Hippocampal formation (tissue), 2 donors: ENCODE data around the gene MEIS1.

Experiments
- DNase-seq, 2 donors: peaks; one replicate each; lab custom pipeline; 2025; lab: John Stamatoyannopoulos, UW

MEIS1 gene

DNA sequence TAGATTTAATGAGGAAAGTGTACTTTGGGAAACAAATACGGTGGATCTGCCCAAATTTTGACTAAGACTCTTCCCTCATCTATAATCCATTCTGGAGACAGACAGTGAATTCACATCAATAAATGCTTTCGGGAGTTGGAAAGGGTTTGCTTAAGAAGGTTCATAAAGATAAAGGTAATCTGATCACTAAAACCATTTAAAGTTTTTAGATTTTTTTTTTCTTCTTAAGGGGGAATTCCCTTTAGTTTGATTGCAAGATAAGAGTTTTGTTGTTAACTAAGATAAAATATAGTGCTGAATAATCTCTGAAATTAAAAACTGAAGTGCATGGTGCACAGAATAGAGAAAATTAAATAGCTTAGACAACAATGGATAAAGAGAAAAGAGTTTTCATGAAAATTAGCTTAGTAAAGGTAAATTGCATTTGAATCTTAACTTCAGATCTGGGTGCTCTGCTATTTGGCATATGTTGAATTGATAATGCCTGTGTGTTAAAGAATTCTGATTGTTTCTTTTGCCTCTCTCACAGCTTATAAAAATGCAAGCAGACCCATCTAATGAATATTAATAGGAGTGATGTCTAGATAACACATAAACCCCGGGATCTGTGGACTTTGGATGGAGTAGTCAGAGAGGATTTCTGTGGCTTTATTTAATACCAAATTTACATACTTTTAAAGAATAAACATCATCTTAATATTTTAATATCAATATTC lies 100.8 kb downstream of the MEIS1 start:
- DNase-seq: no peak

DNA sequence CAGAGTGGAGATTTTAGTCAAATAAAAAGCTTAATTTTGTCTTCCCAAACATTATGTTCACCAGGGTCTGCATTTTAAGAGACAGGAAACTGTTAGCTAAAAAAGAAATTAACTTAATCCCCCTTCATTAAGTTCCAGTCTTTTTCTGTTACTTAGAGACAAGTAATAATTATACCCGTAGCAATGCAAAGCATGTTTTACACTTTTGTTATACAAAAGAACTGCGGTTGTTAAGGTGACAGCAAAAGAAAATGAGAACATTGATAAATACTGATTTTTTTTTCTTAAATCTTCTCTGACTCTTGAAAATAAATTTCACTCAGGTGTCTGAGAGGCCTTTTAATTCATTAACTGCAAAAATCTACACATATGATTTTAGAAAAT lies 101.4 kb downstream of the MEIS1 start:
- no peak for DNase-seq

DNA sequence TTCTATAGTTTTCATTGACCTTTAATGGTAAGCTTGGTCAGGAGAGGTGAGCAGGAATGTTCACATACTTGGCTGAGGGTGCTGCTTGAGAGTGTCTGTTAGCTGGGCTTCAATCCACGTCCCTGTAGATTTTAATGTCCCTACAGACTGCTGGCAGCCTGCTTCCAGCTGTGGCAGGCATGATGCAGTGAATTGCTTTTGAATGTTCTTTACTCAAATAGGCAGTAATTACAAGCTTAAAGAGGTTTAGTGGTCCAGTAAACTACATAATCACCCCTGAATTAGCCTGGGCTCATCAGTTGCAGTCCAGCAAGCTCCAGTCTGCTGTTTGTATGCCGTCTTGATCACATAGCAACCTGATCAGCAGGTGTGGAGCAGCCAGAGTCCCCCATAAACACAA lies 102.1 kb downstream of the MEIS1 start:
- no peak for DNase-seq

DNA sequence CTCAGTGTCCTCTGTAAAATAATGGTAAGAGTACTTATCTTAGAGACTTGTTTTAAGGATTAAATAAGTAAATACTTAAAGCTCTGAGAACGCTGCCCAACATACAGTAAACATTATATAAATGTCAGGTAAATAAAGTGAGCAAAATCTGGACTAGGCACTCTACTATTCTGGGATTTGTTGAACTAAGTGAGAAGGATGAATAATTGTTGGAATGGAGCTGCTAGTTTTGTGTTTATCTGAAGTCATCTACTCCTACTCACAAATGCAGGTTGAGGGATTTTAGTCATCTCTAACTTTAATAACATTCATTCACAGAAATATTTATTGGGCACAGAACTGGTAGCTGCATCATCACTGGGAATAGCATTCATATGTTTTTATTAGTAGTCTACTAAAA lies 103.4 kb downstream of the MEIS1 start:
- no peak for DNase-seq

DNA sequence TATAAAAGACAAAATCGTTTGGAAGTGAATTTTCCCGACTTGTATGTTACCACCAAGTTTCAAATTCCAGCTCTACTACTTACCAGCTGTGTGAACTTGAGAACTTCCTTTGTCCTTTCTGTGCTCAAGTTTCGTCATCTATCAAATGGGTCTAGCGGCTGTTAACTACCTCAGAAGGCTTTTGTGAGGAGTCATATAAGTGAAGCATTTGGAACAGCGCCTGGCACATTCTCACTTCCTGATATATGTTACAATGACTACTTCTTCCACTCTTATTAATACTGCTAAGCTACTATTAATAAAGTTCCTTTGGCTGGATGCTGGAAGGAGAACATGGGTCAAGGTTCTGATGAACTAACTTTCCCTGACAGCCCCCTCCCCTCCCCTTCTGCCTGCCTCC lies 104.5 kb downstream of the MEIS1 start:
- no peak for DNase-seq

DNA sequence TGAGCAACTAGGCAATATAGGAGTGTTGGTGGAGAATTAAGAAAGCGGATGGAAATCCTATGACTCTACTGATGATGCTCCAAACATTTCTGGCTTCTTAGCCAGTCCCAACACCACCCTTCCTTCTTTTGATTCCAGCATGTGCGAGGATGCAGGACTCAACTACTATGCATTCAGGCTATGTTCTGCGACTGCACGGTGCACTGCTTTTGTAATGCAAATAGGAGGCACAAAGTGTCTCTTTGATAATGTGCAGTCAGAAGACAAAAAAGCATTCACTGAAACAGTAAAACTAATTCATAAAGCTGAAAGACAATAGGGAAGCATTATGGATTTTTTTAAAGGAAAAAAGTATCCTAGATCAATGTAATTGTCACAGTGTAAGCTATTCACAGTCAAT lies 106.7 kb downstream of the MEIS1 start:
- peak; percentile 67 to 88 for DNase-seq

DNA sequence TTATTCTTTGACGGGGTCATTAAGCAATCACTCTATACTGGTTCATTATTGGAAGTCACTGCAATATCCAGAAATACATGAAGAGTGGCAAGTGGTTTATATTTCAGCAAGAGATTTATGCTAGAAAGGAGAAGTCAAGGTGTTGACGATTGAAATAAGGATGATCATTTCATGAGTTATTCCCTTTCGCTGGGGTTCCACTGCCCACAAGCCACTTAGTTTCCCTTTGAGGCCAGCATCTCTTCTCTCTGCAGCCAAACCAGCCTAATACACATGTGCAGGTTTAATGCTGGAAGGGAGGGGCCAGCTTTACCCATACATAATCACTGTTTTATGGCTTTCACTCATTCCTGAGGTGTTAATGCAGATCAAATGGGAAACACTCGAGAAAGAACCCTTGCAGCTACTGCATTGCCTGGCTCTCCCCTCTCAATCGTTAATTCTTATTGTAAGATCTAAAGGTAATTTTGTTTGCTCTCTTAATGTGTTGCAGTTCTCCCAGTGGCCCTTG lies 108.4 kb downstream of the MEIS1 start:
- no peak for DNase-seq

DNA sequence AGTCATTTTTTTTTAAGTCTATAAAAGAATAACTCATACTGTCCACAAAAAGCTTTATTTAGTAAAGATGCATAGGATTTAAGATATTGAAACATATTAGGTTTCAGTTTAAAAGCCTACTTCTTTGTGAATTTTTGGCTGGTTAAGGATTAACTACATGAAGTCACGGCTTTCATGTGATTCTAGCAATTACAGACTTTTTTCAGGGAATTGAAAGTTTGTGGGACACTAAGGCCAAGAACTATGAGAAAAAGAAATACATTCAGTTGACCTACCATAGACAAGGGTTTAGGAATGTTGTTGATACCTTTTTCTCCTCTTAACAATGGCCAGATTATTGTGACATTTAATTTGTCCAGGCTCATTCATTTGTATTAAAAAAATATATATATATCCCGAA lies 109.3 kb downstream of the MEIS1 start:
- no peak for DNase-seq

DNA sequence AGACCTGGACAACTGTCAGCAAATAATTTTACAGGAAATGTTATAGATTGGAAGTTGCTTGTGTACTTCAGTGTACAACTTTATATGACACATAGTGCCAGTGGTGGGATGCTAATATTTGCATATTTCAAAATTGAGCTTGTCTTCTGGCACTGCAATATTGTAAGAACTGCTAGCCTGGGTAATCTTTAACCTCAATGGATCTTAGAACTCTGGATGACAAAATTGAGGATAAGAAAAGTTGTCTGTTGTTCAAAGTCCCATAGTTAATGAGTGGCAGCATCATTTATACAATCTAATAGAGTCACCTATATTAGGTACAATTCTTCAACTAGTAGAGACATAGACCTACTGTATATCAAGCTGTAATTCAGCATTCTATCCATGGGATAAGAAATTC lies 110.3 kb downstream of the MEIS1 start:
- DNase-seq: no peak

DNA sequence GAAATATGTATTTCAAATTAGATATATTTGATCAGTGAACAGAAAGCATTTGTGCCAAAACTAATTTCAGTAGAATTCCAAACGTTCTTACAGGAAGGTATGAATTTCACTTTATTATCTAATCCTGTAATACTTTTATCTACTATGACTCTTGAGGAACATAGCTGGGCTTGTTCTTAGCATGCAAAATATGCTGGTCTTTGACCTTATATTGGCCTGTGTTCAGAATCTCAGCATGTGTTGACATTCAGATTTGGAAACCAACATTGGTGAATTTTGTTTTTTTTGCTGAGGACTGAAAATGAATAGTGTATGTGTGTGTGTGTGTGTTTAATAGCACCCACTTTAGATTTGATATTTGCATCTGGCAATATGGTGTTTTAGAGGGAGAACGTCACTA lies 112.2 kb downstream of the MEIS1 start:
- no peak for DNase-seq

DNA sequence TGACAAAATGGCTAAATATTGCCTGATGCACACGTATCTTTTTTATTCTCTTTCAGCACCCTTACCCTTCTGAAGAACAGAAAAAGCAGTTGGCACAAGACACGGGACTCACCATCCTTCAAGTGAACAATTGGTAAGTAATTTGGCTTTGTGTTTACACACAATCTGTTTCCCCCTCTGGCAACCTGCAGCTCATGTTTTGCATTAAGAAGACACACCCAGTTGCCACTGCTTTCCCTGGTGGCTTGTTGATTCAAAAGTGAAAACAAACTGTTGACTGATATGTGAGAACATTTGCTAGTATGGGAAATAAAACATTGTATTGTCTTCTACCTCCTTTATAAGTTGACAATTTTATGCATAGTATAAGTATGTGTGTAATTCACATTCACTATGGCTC lies 113.0 kb downstream of the MEIS1 start:
- DNase-seq: no peak

DNA sequence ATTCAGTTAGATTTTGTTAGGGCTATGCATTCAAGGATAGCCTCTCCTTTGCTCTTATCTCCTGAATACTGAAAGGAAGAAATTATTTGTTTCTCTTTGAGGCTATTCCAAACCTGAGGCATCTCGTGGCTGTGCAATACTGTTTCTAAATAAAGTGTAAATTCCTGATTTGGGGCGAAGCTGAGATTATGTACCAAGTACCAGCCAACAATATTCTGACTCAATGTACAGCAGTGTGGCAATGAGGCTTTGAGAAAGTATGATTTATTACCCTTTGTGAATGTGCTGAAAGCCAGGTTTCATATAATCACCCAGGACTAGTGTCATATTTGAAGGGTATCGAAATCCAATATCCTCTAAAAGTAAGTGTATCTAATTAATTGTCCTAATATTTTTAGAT lies 113.5 kb downstream of the MEIS1 start:
- no peak for DNase-seq

DNA sequence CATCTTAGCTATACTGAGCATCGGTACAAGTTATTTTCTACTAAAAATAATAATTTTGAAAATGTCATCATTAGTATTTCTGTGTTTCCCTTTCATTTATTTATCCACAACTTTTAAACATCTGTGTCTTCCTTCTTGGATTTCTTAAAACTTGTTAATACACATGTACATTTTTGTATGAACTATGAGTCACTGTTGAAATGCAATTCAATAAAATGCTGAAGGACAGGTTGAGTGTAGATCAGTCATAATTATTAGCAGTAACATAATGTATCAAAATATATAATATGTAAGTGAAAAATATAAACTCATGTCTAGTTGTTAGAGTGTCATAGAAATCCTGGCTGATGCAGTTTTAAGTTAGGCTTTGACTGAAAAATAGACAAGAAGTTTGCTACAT lies 115.9 kb downstream of the MEIS1 start:
- no peak for DNase-seq

DNA sequence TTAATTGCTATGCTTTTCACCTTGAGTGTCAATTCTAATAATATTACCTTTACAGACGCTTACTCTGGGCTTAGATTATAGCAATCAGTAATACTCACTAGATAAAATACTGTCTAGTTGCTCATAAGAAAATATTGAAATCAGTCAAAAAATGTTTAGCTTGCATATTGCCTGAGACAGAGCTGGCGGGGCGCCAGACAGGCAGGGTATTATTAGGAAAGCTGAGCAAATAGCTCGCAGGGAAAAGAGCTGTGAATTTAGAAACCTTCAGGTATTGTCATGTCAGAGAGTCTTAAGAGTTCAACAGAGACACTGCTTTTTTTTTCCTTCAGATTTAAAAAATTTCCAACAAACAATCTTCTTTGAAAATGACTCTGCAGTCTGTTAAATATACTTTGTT lies 118.4 kb downstream of the MEIS1 start:
- DNase-seq: no peak

DNA sequence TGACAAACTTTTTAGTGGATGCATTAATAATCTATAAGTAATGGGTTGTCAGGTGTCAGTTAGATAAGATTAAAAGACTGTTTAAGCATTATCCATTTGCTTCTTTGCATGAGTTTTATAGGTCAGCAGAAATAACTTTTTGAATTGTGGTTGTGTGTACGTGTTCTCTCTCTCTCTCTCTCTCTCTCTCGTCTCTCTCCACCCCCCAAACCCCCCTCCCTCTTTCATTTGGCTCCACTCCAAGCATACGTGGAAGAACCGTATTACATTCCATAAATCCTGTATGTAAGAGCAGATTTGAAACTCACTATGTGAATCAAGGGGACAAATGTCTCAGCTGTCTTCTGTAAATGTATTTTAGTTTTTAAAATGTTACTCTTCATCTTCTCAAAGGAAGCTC lies 120.2 kb downstream of the MEIS1 start:
- DNase-seq: no peak

DNA sequence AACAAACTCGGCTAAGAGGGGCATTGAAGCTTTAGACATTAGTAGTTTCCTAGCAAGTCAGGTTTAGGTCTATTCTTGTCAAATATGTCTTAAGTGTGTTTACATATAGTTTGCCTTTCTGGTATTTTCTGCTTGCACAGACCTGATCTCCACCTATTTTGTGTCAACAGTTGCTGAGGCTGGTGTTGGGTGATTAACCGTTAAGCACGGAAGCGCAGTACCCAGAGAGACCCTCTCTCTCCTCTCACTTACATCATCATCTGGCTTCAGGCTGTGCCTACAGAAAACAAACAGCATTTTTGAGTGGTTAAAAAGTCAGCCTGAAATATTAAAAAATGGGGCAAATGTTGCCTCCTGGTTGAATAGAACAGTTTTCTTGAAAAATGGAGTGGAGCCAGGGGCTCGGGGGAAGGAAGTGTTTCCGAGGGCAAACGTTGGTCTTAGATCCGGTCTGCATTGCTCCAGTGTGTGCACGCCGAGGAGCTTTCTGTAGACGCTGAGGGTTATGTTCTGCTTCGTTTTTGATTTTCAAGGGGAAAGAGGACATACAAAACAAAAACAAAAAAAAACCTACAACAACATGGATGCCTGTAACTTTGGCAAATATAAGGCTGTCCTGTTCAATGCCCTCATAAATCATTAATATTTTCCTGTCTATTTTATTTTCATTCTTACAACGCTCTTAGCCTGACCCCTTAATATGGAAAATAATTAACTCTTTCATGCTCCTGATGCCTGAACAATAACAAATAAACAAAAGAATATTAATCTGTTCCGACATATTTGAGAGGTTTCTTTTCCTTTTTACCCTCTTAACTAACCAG lies 120.8 kb downstream of the MEIS1 start:
- peak in 1 of 2 donors; percentile 40 for DNase-seq

DNA sequence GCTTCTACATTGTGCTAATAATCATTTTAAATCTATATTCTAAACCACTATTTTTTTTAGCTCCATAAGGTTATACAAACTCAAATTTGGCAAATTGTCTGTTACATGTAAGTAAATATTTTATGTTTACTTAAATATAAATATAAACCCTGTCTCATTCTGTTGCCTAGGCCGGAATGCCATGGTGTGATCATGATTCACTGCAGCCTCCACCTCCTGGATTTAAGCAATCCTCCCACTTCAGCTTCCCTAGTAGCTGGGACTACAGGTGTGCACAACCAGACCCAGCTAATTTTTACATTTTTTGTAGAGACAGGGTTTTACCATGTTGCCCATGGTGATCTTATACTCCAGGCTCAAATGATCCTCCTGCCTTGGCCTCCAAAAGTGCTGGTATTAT lies 124.7 kb downstream of the MEIS1 start:
- no peak for DNase-seq

DNA sequence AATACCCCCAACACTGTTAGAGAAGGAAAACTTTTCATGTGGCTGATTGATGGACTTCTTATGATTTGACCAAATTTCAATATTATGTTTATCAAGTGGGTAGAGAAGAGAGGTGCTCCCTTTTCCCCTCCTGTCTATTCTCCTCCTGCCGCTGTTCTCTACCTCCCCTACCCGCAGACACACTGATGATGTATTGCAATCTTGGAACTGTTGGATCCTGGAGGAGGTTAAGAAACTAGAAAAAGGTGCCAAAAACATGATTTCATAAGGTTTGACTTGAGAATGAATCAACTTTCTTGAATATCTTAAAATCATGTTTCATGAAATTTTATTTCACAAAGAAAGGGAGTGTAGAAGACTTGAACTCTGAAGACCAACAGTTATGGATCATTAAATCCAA lies 125.8 kb downstream of the MEIS1 start:
- DNase-seq: no peak

DNA sequence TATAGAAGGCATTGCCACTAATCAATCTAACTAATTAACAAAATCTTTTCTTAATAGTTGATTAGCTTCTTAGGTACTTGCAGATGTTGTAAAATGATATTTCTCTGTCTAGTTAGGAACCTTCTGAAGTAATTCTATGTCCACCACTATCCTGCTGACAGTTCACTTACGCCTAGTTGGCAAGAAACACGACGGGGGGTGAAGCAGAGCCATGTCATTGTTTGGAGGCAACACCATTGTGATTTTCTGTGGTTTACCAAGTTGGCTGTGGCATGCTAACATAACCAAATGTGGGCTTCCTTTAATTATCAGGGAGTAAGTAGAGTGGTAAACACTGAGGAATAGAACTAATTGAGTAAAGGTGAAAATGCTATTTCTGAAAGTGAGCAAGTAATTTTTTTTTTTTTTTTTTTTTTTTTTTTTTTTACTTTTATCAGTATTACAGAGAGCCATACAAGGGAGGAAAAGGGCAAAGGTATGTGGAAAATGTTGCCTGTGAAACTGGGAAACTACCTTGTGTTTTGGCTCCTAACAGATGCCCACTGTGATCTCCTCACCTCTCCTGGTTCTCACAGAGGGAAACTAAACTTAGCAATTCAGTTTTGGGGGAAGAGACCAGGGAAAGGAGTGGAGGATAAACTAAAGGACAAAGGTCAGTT lies 126.8 kb downstream of the MEIS1 start:
- no peak for DNase-seq

DNA sequence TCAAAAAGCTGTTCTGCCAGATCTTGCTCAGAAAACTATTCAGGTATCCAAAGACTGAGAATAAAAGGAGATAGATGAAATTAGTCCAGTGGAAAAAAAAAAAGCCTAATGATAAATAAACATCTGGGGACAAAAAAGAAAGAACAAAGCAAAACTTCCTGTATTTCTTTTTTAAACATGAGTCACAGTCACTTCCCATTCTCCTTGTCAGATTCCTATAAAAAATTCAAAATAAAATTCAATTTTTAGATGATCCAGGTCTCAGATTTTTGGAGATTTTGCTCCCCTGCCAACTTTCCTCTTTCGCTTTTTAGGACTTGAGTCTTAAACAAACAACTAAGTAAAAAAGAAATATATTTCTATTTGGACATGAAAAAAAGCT lies 127.4 kb downstream of the MEIS1 start:
- no peak for DNase-seq

DNA sequence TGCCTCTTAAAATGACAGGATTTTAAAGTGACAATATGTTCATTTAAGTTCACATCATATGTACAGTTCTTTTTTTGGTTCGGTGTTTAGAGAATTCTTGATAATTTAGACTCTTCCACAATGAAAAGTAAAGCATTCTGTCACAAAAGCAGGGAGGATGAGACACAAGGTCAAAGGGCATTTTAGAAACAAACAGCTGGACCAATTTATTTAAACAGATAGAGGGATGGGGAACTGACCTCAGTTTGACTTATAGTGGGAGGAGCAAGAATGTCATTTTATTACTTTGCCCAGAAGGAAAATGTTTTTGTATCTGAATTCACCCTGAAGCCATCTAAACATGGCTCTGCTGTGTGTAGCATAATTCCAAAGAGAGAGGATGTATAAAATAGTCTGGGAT lies 128.5 kb downstream of the MEIS1 start:
- DNase-seq: no peak

DNA sequence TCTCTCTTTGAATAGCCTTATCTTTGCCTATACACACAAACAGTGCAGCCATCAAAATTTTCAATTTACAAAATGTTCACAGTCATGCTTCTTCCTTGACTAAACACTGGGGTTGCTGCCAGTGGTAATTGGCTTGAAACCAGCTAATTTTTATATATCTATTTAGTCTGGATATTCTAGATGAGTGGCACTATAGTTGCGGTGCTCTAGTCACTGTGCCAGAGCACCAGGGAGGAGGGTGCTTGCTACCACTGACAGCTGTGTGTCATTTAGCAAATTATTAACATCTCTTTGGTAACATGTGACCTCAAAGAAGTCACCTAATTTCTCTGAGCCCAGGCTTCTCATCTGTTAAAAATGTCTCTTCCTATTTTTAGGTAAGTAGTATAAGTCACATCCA lies 130.4 kb downstream of the MEIS1 start:
- no peak for DNase-seq
